K562 (cell line): ENCODE results near the gene ATP6V1F. TPM values are rescaled to one million over a fixed set of nuclear protein-coding genes. Genes with fewer than 3 reads are reported as not detected.

Experiments used
- ADNP ChIP-seq: fragments of 200-800 bp; sonication (Bioruptor generic); IDR thresholded peaks from 2 replicates; pipeline ENCODE4 v1.6.1; 2016; ENCODE audit warnings: missing genetic modification characterization, missing compliant biosample characterization
- HDAC1 ChIP-seq, 2 experiments: fragments of 450-650 bp; IDR thresholded peaks; 2 replicates each; pipeline ENCODE4 v1.6.1; 2016 to 2017; ENCODE audit warnings: inconsistent platforms in 1 of 2, mild to moderate bottlenecking in 1 of 2, moderate library complexity in 1 of 2
- KLF10 ChIP-seq: fragments of 250-450 bp; sonication (Bioruptor Pico); IDR thresholded peaks from 2 replicates; pipeline ENCODE4 v1.6.1; 2021; ENCODE audit warnings: matching md5 sums
- MGA ChIP-seq: fragments of 450-650 bp; IDR thresholded peaks from 2 replicates; pipeline ENCODE4 v1.6.1; 2016; ENCODE audit warnings: mild to moderate bottlenecking, moderate library complexity
- MIER1 ChIP-seq: fragments of 450-650 bp; IDR thresholded peaks from 2 replicates; pipeline ENCODE4 v1.6.1; 2016; ENCODE audit warnings: antibody characterized with exemption, mild to moderate bottlenecking, low read depth
- MLX ChIP-seq, 2 experiments: fragments of 450-650 bp in 1 of 2; sonication (generic) in 1 of 2; formaldehyde crosslinking; conservative IDR thresholded peaks; 2 replicates each; pipeline versions ENCODE4 v1.4.0 to v1.8.1; 2020 to 2022; ENCODE audit warnings: mild to moderate bottlenecking in 1 of 2, missing genetic modification reagents in 1 of 2
- NKRF ChIP-seq: fragments of 450-650 bp; IDR thresholded peaks from 2 replicates; pipeline ENCODE4 v1.6.1; 2016; ENCODE audit warnings: borderline replicate concordance
- PHF20 ChIP-seq: fragments of 450-650 bp; IDR thresholded peaks from 2 replicates; pipeline ENCODE4 v1.6.1; 2018; ENCODE audit not compliant: partially characterized antibody
- RB1 ChIP-seq: fragments of 450-650 bp; IDR thresholded peaks from 2 replicates; pipeline ENCODE4 v1.6.1; 2017; ENCODE audit warnings: low read depth, mild to moderate bottlenecking
- THRB ChIP-seq: fragments of 450-650 bp; formaldehyde crosslinking; conservative IDR thresholded peaks from 2 replicates; pipeline ENCODE4 v1.4.0; 2022; ENCODE audit warnings: mild to moderate bottlenecking, missing genetic modification characterization
- TSC22D4 ChIP-seq: fragments of 450-650 bp; IDR thresholded peaks from 2 replicates; pipeline ENCODE4 v1.6.1; 2016; ENCODE audit warnings: missing genetic modification characterization, missing biosample characterization, control low read depth
- polyA plus RNA-seq, 8 experiments: library from polyadenylated mRNA; depleted of rRNA in 4 of 8; stranded (reverse) in 5 of 8; unstranded in 3 of 8; fragments of >200 nt; fragmentation: Nextera tagmentation in 2 of 8; fragmentation: Illumina TruSeq in 1 of 8; extraction: Ambion mirVana in 2 of 8; extraction: Trizol in 1 of 8; gene quantifications; 2 replicates each; pipeline versions ENCODE4 v1.2.1 to v1.2.3, GENCODE V29; 2011 to 2014; ENCODE audit warnings: inconsistent platforms in 1 of 8, missing spikeins in 1 of 8
- total RNA-seq, 7 experiments: library from RNA; depleted of rRNA in 6 of 7; stranded (reverse); fragments of >200 nt in 6 of 7; fragmentation: Illumina TruSeq in 2 of 7; extraction: Trizol in 2 of 7; gene quantifications; 2 replicates each; pipeline versions ENCODE4 v1.2.1 to v1.2.3, GENCODE V29; 2011 to 2021; ENCODE audit warnings: low replicate concordance in 1 of 7

ATP6V1F gene
- total and polyA plus RNA-seq, 9 of the 15 experiments (the other 6 are each of a cell fraction or from before 2014, with no cell fraction given) = 206 to 1,123 (median 542) TPM

GRCh38 chr7:128888039-128888755 is 25.5 kb downstream of the ATP6V1F start (continued):
- peak; percentile 80; the same call in 1 of the 2 replicates for TF ChIP-seq TSC22D4 (tag)
- TF ChIP-seq HDAC1 (IDR thresholded peaks at IDR 0.05) = peak in 1 of 2 experiments; percentile 23; a peak in 1 of 4 replicates
- TF ChIP-seq ADNP (tag) = peak; percentile 70; the same call in 1 of the 2 replicates
- peak; percentile 59 for TF ChIP-seq PHF20
- TF ChIP-seq THRB (CRISPR knock-in tag) = 0 out of 2 replicates have a peak, but pooled peaks have one; percentile 29
- no peak for TF ChIP-seq RB1
- TF ChIP-seq MLX (CRISPR knock-in tag; conservative IDR thresholded peaks at IDR 0.05) = 0 out of 4 replicates have a peak, but pooled peaks of 1 of the 2 experiments have one; percentile 56
- no peak for TF ChIP-seq KLF10 (CRISPR knock-in tag)
- TF ChIP-seq NKRF = peak; percentile 33; the same call in 1 of the 2 replicates
- peak; percentile 10; the same call in 1 of the 2 replicates for TF ChIP-seq MIER1
- 0 out of 2 replicates have a peak, but pooled peaks have one; percentile 16 for TF ChIP-seq MGA
